Peyer's patch (tissue), 4 donors: Measurements from ENCODE around the gene PLEKHG3. TPM values are rescaled to one million over a fixed set of nuclear protein-coding genes. Genes with fewer than 3 reads are reported as not detected.

ENCODE experiments used
- DNase-seq, 3 donors: peaks; one replicate each; pipeline ENCODE4 v3.0.0-alpha.2; 2017 to 2019
- H3K27ac ChIP-seq, 4 donors: fragments of 200-600 bp; sonication (generic); one replicate each; pipeline ENCODE4 v1.5.1; 2016 to 2019
- H3K27me3 ChIP-seq, 2 donors: fragments of 200-600 bp; sonication (generic); one replicate each; pipeline ENCODE4 v1.5.1; 2019
- H3K36me3 ChIP-seq, 3 donors: fragments of 200-600 bp; sonication (generic); one replicate each; pipeline ENCODE4 v1.5.1; 2016 to 2019
- H3K4me1 ChIP-seq, 4 donors: fragments of 200-600 bp; sonication (generic); one replicate each; pipeline ENCODE4 v1.5.1; 2016 to 2019
- H3K4me3 ChIP-seq, 4 donors: fragments of 200-600 bp; sonication (generic); 1 replicate in 3 of 4; 2 replicates in 1 of 4; pipeline ENCODE4 v1.5.1; 2016 to 2019; ENCODE audit warnings: mild to moderate bottlenecking in 1 of 4
- H3K9me3 ChIP-seq, 4 donors: fragments of 200-600 bp; sonication (generic); one replicate each; pipeline ENCODE4 v1.5.1; 2016 to 2019; ENCODE audit warnings: mild to moderate bottlenecking in 1 of 4
- CTCF ChIP-seq, 6 experiments: fragments of 450-650 bp in 4 of 6; fragments of 200-600 bp in 2 of 6; sonication (generic) in 1 of 6; IDR thresholded peaks; one replicate each; pipeline ENCODE4 v1.5.1; 2017 to 2019; ENCODE audit warnings: antibody characterized with exemption in 6 of 6, mild to moderate bottlenecking in 3 of 6, moderate library complexity in 1 of 6
- POLR2A ChIP-seq, 2 donors: fragments of 450-650 bp; IDR thresholded peaks; one replicate each; pipeline ENCODE4 v1.5.1; 2017; ENCODE audit warnings: antibody characterized with exemption in 2 of 2, mild to moderate bottlenecking in 2 of 2, moderate library complexity in 2 of 2
- total RNA-seq, 4 donors: library from RNA; depleted of rRNA; stranded (reverse); fragments of >200 nt; gene quantifications; one replicate each; pipeline ENCODE4 v1.1.0, GENCODE V29; 2016

Gene PLEKHG3
- total RNA-seq, 4 donors from 2014 or later: 18.2 to 45.5 (median 31.5) TPM

GRCh38 chr14:64676410-64677008, 27.7 kb upstream of the PLEKHG3 start:
- Histone ChIP-seq H3K27me3 (no peaks in the 10 kb centered on the region), H3K4me1 (peaks cover 0 to 2% (median 0%) of the 10 kb centered on the region in 4 donors), H3K27ac (no peak overlapping the region), H3K4me3 (no peak overlapping the region), H3K9me3 (no peaks in the 10 kb centered on the region), H3K36me3 (no peaks in the 10 kb centered on the region)
- DNase-seq: no peak
- TF ChIP-seq CTCF (IDR thresholded peaks at IDR 0.05): no peak
- no peak for TF ChIP-seq POLR2A (IDR thresholded peaks at IDR 0.05)

- Histone ChIP-seq H3K27me3 (no peaks in the 10 kb centered on the region), H3K4me3 (no peak overlapping the region), H3K9me3 (no peaks in the 10 kb centered on the region), H3K4me1 (peaks cover 0 to 14% (median 0%) of the 10 kb centered on the region in 4 donors), H3K27ac (peak overlapping the region in 1 of 4 donors; percentile 65), H3K36me3 (no peaks in the 10 kb centered on the region)
- no peak for DNase-seq
- TF ChIP-seq POLR2A (IDR thresholded peaks at IDR 0.05): no peak
Measured at GRCh38 chr14:64680013-64680713, 24.1 kb upstream of the PLEKHG3 start.

- TF ChIP-seq CTCF (IDR thresholded peaks at IDR 0.05) (no peak), POLR2A (IDR thresholded peaks at IDR 0.05) (no peak)
- peak overlapping the region in 1 of 4 donors; percentile 65 for H3K27ac ChIP-seq
Measured at GRCh38 chr14:64680714-64681065, 23.5 kb upstream of the PLEKHG3 start.

GRCh38 chr14:64681796-64682710, 22.2 kb upstream of the PLEKHG3 start:
- TF ChIP-seq CTCF (IDR thresholded peaks at IDR 0.05): peak in 1 of 6 experiments; percentile 9
- TF ChIP-seq POLR2A (IDR thresholded peaks at IDR 0.05): no peak
- Histone ChIP-seq H3K9me3 (no peaks in the 10 kb centered on the region), H3K4me1 (peaks cover 0 to 14% (median 0%) of the 10 kb centered on the region in 4 donors), H3K27me3 (no peaks in the 10 kb centered on the region), H3K27ac (peak overlapping the region in 3 of 4 donors; percentile 3 to 65 (median 38)), H3K36me3 (no peaks in the 10 kb centered on the region), H3K4me3 (no peak overlapping the region)
- DNase-seq: no peak

More at GRCh38 chr14:64680714-64681065, 23.5 kb upstream of the PLEKHG3 start:
- Histone ChIP-seq H3K4me3 (no peak overlapping the region), H3K27me3 (no peaks in the 10 kb centered on the region), H3K9me3 (no peaks in the 10 kb centered on the region), H3K36me3 (no peaks in the 10 kb centered on the region), H3K4me1 (peaks cover 0 to 14% (median 0%) of the 10 kb centered on the region in 4 donors)
- DNase-seq: no peak

GRCh38 chr14:64682843-64683242, 21.4 kb upstream of the PLEKHG3 start:
- H3K27me3 ChIP-seq: no peaks in the 10 kb centered on the region
- no peaks in the 10 kb centered on the region for H3K9me3 ChIP-seq
- TF ChIP-seq CTCF (IDR thresholded peaks at IDR 0.05) (no peak), POLR2A (IDR thresholded peaks at IDR 0.05) (no peak)
- no peaks in the 10 kb centered on the region for H3K36me3 ChIP-seq
- DNase-seq: no peak
- peak overlapping the region in 2 of 4 donors; percentile 38 to 65 for H3K27ac ChIP-seq
- H3K4me1 ChIP-seq: peaks cover 0 to 14% (median 0%) of the 10 kb centered on the region in 4 donors
- H3K4me3 ChIP-seq: no peak overlapping the region
